ENCODE data around the gene SHBG. TPM values are rescaled to one million over a fixed set of nuclear protein-coding genes. Genes with fewer than 3 reads are reported as not detected.
A peak's percentile ranks its signal among the peaks of the same experiment; 100 is the strongest.

SHBG gene
- total RNA-seq, 6 donors from 2014 or later, result 0.34 to 0.88 (median 0.46) TPM; not detected in 3

DNA sequence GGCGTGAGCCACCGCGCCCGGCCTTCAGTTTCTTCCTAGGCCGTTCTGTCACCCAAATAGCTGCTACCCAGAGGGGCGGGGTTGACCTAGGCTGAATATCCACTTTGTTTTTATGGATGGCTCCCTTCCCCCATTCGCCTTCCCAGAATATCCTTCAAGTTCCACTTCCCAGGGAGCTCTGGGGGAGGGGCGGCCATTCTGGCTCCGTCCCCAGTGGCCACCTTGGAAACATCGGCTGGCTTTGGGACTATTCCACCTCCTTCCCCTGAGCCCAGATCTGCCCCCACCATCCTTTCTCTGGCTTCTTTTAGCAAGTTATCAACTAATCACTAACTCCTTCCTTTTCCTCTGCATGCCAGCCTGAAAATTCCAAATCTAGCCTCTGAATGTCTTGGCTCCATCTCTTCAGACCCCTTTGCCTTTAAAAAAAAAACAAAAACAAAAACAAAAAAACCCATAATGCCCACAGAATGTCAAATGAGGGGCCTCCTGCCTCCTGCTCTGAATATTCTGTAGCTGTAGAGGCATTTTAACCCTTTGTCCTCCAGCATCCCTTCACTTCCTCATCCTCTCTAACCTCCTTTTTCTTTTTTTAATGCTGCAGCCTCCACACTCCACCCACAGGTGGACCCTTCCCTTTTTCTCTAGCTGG lies 27.1 kb downstream of the SHBG start:
- Histone ChIP-seq H3K4me1 (peaks cover 0 to under 1% (median 0%) of the 10 kb centered on the region in 4 donors), H3K27me3 (peaks cover 0 to 4% (median under 1%) of the 10 kb centered on the region in 4 donors), H3K9me3 (no peaks in the 10 kb centered on the region), H3K27ac (no peak overlapping the region), H3K36me3 (no peaks in the 10 kb centered on the region), H3K4me3 (no peak overlapping the region)
- ATAC-seq (ENCODE audit: low FRiP score in 2 of 2) (no peak), DNase-seq (peak in 1 of 2 donors; percentile 41)
- TF ChIP-seq POLR2AphosphoS5 (IDR thresholded peaks at IDR 0.05), result no peak
- TF ChIP-seq POLR2A (IDR thresholded peaks at IDR 0.05), result no peak
- TF ChIP-seq, protein P1, sequence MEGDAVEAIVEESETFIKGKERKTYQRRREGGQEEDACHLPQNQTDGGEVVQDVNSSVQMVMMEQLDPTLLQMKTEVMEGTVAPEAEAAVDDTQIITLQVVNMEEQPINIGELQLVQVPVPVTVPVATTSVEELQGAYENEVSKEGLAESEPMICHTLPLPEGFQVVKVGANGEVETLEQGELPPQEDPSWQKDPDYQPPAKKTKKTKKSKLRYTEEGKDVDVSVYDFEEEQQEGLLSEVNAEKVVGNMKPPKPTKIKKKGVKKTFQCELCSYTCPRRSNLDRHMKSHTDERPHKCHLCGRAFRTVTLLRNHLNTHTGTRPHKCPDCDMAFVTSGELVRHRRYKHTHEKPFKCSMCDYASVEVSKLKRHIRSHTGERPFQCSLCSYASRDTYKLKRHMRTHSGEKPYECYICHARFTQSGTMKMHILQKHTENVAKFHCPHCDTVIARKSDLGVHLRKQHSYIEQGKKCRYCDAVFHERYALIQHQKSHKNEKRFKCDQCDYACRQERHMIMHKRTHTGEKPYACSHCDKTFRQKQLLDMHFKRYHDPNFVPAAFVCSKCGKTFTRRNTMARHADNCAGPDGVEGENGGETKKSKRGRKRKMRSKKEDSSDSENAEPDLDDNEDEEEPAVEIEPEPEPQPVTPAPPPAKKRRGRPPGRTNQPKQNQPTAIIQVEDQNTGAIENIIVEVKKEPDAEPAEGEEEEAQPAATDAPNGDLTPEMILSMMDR (IDR thresholded peaks at IDR 0.05), result no peak
- no peak for TF ChIP-seq EP300 (IDR thresholded peaks at IDR 0.05)
- 43 to 49% methylated on average over 10 of the region's 10 CpGs for WGBS, 2 donors

DNA sequence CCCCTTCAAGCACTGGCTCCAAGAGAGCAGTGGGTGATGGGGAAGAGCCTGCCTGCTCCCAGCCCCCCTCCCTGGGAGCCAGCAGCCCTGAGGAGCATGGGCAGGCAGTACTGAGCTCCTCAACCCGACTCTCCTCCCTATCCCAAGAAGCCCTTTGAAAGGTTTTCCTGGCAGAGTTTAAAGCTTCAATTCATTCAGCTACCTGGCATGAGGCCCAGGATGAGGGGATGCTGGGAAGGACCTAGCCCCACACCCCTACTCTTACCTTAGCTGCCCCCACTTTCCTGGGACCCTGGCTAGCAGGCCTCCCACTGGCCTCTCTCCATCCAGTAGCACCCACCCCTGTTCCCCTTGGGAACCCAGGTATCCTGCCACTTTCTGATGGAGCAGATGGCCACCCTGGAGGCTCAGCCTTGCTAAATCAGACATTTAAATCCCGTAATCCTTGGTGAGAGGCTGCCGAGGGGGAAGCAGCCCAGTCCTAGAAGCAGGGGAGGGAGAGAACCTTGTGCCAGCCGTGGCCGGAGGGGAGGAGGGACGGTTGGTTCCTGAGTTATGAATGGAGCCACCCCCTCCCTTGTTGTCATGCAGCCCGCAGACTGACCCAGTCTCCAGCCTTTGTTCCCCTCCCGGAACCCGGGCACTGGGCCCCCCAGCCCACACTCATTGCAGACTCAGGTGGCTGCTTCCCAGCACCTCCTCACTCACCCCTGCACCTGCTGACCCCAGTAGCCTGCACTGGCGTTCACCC lies 37.9 kb downstream of the SHBG start:
- TF ChIP-seq, protein P1 (IDR thresholded peaks at IDR 0.05), result no peak
- TF ChIP-seq POLR2A (IDR thresholded peaks at IDR 0.05), result no peak
- TF ChIP-seq EP300 (IDR thresholded peaks at IDR 0.05), result no peak
- no peak for TF ChIP-seq POLR2AphosphoS5 (IDR thresholded peaks at IDR 0.05)
- Histone ChIP-seq H3K36me3 (peaks cover 0 to 61% (median 52%) of the 10 kb centered on the region in 4 donors), H3K27ac (no peak overlapping the region), H3K9me3 (no peaks in the 10 kb centered on the region), H3K4me3 (no peak overlapping the region), H3K4me1 (no peaks in the 10 kb centered on the region), H3K27me3 (no peaks in the 10 kb centered on the region)
- DNase-seq, result no peak
- 77 to 93% methylated on average over 4 to 10 of the region's 10 CpGs for WGBS, 2 donors
- no peak for ATAC-seq (ENCODE audit: low FRiP score in 2 of 2)

DNA sequence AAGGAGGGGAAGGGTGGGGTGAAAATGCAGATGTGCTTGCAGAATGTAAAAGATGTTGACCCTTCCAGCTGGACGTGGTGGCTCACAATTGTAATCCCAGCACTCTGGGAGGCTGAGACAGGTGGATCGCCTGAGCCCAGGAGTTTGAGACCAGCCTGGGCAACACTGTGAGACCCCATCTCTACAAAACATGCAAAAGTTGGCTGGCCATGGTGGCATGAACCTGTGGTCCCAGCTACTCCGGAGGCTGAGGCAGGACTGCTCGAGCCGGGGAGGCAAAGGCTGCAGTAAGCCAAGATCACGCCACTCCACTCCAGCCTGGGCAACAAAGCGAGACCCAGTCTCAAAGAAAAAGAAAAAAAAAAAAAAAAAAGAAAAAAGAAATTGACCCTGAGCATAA lies 38.5 kb downstream of the SHBG start:
- no peak overlapping the region for H3K27ac ChIP-seq
- TF ChIP-seq, protein P1 (IDR thresholded peaks at IDR 0.05), result no peak
- TF ChIP-seq EP300 (IDR thresholded peaks at IDR 0.05), result no peak
- TF ChIP-seq POLR2A (IDR thresholded peaks at IDR 0.05), result no peak
- TF ChIP-seq POLR2AphosphoS5 (IDR thresholded peaks at IDR 0.05), result no peak
- H3K36me3 ChIP-seq, result peaks cover 2 to 68% (median 59%) of the 10 kb centered on the region in 4 donors
- no peaks in the 10 kb centered on the region for H3K27me3 ChIP-seq
- H3K4me1 ChIP-seq, result no peaks in the 10 kb centered on the region
- H3K4me3 ChIP-seq, result no peak overlapping the region
- 94 to 95% methylated on average over 7 of the region's 7 CpGs for WGBS, 2 donors
- peaks cover 3 to 5% (median 3%) of the 10 kb centered on the region in 4 donors for H3K9me3 ChIP-seq
- DNase-seq, result no peak
- ATAC-seq (ENCODE audit: low FRiP score in 2 of 2), result no peak

DNA sequence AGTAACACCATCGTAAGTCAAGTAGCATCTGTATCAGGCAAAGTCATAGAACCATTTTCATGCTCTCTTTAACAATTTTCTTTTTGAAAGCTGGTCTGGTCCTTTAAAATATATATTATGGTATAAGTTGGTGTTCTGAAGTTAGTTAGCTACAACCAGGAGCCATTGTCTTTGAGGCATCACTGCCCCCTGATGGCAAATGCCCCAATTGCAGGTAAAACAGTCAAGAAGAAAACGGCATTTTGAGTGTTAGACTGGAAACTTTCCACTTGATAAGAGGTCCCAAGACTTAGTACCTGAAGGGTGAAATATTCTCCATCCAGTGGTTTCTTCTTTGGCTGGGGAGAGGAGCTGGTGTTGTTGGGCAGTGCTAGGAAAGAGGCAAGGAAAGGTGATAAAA lies 43.3 kb downstream of the SHBG start:
- Histone ChIP-seq H3K4me1 (peaks cover 0 to 6% (median 0%) of the 10 kb centered on the region in 4 donors), H3K9me3 (peaks cover 4 to 8% (median 8%) of the 10 kb centered on the region in 4 donors), H3K36me3 (peaks cover 15 to 76% (median 71%) of the 10 kb centered on the region in 4 donors), H3K27me3 (no peaks in the 10 kb centered on the region), H3K4me3 (no peak overlapping the region), H3K27ac (no peak overlapping the region)
- ATAC-seq (ENCODE audit: low FRiP score in 2 of 2) (no peak), DNase-seq (no peak)
- TF ChIP-seq, protein P1 (IDR thresholded peaks at IDR 0.05), result peak in 2 of 6 experiments; percentile 11 to 42
- TF ChIP-seq POLR2A (IDR thresholded peaks at IDR 0.05), result no peak
- 93 to 98% methylated on average over 2 of the region's 2 CpGs for WGBS, 2 donors

Measured in upper lobe of left lung (tissue), 6 donors.